ENCODE data around the gene ZFAND5. TPM values are rescaled to one million over a fixed set of nuclear protein-coding genes. Genes with fewer than 3 reads are reported as not detected.

ZFAND5 gene
- total RNA-seq, 1 donor from 2014 or later: 183 TPM

- Mint-ChIP-seq H3K27me3 (no peaks in the 10 kb centered on the region), H3K36me3 (ENCODE audit: insufficient read depth) (no peaks in the 10 kb centered on the region), H3K9me3 (ENCODE audit: low read depth) (no peaks in the 10 kb centered on the region), H3K4me3 (ENCODE audit: low read depth) (no peak overlapping the region), H3K27ac (no peak overlapping the region), H3K4me1 (ENCODE audit: low read depth) (peaks cover 14% of the 10 kb centered on the region)
- TF ChIP-seq CTCF (IDR thresholded peaks at IDR 0.05; ENCODE audit: unreplicated experiment): no peak
- DNase-seq (ENCODE audit: low spot score, unreplicated experiment): no peak
Observed at GRCh38 chr9:72315089-72315509, 49.9 kb downstream of the ZFAND5 start.

GRCh38 chr9:72313507-72313906 is 51.5 kb downstream of the ZFAND5 start:
- Mint-ChIP-seq H3K9me3 (ENCODE audit: low read depth) (no peaks in the 10 kb centered on the region), H3K27me3 (no peaks in the 10 kb centered on the region), H3K4me1 (ENCODE audit: low read depth) (peaks cover 19% of the 10 kb centered on the region), H3K36me3 (ENCODE audit: insufficient read depth) (no peaks in the 10 kb centered on the region), H3K27ac (no peak overlapping the region), H3K4me3 (ENCODE audit: low read depth) (no peak overlapping the region)
- no peak for DNase-seq (ENCODE audit: low spot score, unreplicated experiment)
- no peak for TF ChIP-seq CTCF (IDR thresholded peaks at IDR 0.05; ENCODE audit: unreplicated experiment)

GRCh38 chr9:72312386-72312987 is 52.5 kb downstream of the ZFAND5 start:
- Mint-ChIP-seq H3K27me3 (no peaks in the 10 kb centered on the region), H3K36me3 (ENCODE audit: insufficient read depth) (no peaks in the 10 kb centered on the region), H3K4me3 (ENCODE audit: low read depth) (no peak overlapping the region), H3K4me1 (ENCODE audit: low read depth) (peaks cover 19% of the 10 kb centered on the region), H3K27ac (no peak overlapping the region), H3K9me3 (ENCODE audit: low read depth) (no peaks in the 10 kb centered on the region)
- no peak for TF ChIP-seq CTCF (IDR thresholded peaks at IDR 0.05; ENCODE audit: unreplicated experiment)
- DNase-seq (ENCODE audit: low spot score, unreplicated experiment): no peak

GRCh38 chr9:72309364-72310133 is 55.5 kb downstream of the ZFAND5 start:
- no peak overlapping the region for H3K4me3 Mint-ChIP-seq (ENCODE audit: low read depth)
- H3K4me1 Mint-ChIP-seq (ENCODE audit: low read depth): peaks cover 4% of the 10 kb centered on the region
- TF ChIP-seq CTCF (IDR thresholded peaks at IDR 0.05; ENCODE audit: unreplicated experiment): no peak
- H3K9me3 Mint-ChIP-seq (ENCODE audit: low read depth): no peaks in the 10 kb centered on the region
- DNase-seq (ENCODE audit: low spot score, unreplicated experiment): no peak
- no peak overlapping the region for H3K27ac Mint-ChIP-seq
- H3K27me3 Mint-ChIP-seq: no peaks in the 10 kb centered on the region
- H3K36me3 Mint-ChIP-seq (ENCODE audit: insufficient read depth): no peaks in the 10 kb centered on the region

- Mint-ChIP-seq H3K27ac (no peak overlapping the region), H3K4me1 (ENCODE audit: low read depth) (peaks cover 6% of the 10 kb centered on the region), H3K9me3 (ENCODE audit: low read depth) (no peaks in the 10 kb centered on the region), H3K27me3 (no peaks in the 10 kb centered on the region), H3K36me3 (ENCODE audit: insufficient read depth) (no peaks in the 10 kb centered on the region), H3K4me3 (ENCODE audit: low read depth) (no peak overlapping the region)
- no peak for TF ChIP-seq CTCF (IDR thresholded peaks at IDR 0.05; ENCODE audit: unreplicated experiment)
- no peak for DNase-seq (ENCODE audit: low spot score, unreplicated experiment)
Observed at GRCh38 chr9:72306761-72307160, 58.2 kb downstream of the ZFAND5 start.

Data from progenitor cell of endocrine pancreas (in vitro differentiated cells).